G401 (cell line): Measurements from ENCODE around the gene PDAP1. TPM values are rescaled to one million over a fixed set of nuclear protein-coding genes. Genes with fewer than 3 reads are reported as not detected.
A peak's percentile ranks its signal among the peaks of the same experiment; 100 is the strongest.
"Not testable (repeated sequence)": the region's sequence is repeated elsewhere in the genome, so short reads cannot be mapped to it uniquely, and the experiment has no call there.

Experiments used
- DNase-seq: peaks from one replicate; pipeline ENCODE4 v3.0.0-alpha.2; 2015; ENCODE audit warnings: low spot score
- in situ Hi-C: cut with HindIII; loops from 2 replicates; pipeline ENCODE4 v1.10.0; 2016; ENCODE audit warnings: low sequenced_read_pairs, mixed read lengths
- total RNA-seq: library from RNA; depleted of rRNA; stranded (reverse); fragments of >200 nt; shearing (Covaris generic); gene quantifications from 2 replicates; pipeline ENCODE4 v1.2.3, GENCODE V29; 2014; rRNA removed

The PDAP1 gene
- total RNA-seq, 1 experiment from 2014 or later: 215 TPM

DNA sequence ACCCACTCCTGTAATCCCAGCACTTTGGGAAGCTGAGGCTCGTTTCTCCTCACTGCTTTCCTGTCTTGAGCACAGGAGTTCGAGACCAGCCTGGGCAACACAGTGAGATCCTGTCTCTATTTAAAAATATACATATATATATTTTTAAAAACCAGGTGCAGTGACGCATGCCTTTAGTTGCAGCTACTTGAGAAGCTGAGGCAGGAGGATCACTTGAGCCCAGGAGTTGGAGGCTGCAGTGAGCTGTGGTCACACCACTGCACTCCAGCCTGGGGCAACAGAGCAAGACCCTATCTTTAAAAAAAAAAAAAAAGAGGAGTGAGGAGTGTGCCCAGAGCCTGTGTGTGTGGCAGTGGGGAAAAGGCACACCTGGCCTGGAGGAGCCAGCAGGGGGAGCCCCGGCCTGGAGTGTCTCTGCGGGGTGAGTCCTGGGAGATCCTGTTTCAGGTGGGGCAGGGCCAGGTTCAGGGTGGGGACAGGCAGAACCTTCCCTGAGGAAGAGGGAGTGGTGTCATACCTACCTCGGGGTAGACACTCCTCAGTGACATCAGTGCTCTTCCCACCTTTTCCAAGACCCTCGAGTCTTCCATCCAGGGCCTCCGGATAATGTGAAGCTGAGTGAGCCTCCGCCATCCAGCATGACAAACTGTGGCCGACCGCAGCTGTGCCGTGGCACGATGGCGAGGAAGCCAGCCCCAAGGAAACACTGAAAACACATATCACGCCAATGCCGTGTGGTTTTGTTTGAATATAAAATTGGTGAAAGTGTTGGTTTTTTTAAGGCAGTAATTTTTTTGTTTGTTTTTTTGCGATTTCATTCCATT is 42.9 kb downstream of the PDAP1 start:
- in situ Hi-C loops: no loop called here
- peak; percentile 15 for DNase-seq

DNA sequence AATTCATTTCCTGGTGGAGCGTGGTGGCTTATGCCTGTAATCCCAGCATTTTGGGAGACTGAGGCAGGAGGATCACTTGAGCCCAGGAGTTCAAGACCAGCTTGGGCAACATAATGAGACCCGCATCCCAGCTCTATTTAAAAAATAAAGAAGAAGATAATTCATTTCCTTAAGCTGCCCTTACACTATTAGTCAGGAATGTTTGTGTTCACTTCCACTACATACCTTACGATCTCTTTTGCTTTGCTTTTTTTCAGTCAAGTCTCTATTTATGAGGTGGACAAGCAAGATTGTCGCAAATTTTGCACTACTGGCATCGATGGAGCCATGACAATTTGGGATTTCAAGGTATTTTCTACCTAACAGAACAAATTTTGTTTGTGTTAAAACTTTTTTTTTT is 45.1 kb downstream of the PDAP1 start:
- no peak for DNase-seq
- in situ Hi-C loops: no loop called here

DNA sequence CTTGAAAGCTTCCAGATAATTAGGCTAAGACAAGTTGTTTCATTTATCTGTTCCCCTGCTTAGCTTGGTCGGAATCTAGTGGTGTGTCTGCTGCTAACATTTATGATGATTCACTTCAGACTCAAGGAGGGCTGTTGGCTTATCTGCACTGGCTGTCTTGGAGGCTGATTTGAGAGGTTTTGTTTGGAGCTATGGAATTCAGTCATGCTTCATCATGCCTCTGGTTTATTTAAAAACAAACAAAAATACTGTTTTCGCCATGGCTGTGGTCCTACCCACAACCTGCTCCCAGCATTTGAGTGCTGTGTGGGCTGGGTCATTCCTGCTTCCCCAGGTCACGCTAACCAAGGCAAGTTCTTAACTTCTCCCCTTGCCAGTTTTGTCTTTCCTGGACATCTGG is 45.6 kb downstream of the PDAP1 start:
- in situ Hi-C loops: no loop called here

GRCh38 chr7:99359465-99360154 is 48.8 kb downstream of the PDAP1 start:
- in situ Hi-C loops: no loop called here
- no peak for DNase-seq

More for the DNA sequence above, 45.6 kb downstream of the PDAP1 start:
- no peak for DNase-seq

DNA sequence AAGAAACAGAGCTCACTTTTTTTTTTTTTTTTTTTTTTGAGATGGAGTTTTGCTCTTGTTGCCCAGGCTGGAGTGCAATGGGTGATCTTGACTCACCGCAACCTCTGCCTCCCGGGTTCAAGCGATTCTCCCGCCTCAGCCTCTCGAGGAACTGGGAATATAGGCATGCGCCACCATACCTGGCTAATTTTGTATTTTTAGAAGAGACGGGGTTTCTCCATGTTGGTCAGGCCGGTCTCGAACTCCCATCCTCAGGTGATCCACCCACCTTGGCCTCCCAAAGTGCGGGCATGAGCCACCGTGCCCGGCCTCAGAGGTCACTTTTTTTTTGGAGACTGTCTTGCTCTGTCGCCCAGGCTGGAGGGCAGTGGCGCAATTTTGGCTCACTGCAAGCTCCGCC is 49.9 kb downstream of the PDAP1 start:
- in situ Hi-C loops, DNase-seq: not testable (repeated sequence)

GRCh38 chr7:99357701-99358490 is 50.5 kb downstream of the PDAP1 start:
- no peak for DNase-seq
- in situ Hi-C loops: no loop called here

GRCh38 chr7:99355098-99355497 is 53.3 kb downstream of the PDAP1 start:
- in situ Hi-C loops: no loop called here
- DNase-seq: no peak

DNA sequence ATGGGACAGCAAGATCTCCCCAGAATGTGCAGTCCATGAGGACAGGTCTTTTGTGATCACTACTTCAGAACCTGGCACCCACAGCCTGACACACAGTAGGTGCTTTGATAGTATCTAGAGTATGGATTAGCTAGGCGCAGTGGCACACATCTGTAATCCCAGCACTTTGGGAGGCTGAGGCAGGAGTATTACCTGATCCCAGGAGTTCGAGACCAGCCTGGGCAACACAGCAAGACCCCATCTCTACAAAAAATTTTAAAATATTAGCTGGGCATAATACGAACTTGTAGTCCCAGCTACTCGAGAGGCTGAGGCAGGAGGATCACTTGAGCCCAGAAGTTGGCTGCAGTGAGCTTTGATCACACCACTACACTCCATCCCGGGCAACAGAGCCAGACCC is 56.1 kb downstream of the PDAP1 start:
- no peak for DNase-seq
- in situ Hi-C loops: no loop called here

DNA sequence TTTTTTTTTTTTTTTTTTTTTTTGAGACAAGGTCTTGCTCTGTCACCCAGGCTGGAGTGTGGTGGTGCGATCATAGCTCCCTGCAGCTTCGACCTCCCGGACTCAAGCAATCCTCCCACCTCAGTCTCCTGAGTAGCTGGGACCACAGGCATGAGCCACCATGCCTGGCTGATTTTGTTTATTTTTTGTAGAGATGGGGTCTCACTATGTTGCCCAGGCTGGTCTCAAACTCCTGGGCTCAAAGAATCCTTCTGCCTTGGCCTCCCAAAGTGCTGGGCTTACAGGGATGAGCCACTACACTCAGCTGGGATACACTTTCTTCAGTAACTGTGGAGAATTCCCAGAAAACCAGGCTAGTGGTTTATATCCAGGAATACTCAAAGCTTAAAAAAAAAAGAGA is 57.8 kb downstream of the PDAP1 start:
- in situ Hi-C loops, DNase-seq: not testable (repeated sequence)

Other genes with a start within 250 kb of the PDAP1 start
- not detected in 2 replicates for gene KPNA7, start 200.5 kb downstream of the PDAP1 start, total RNA-seq
- not detected in 2 replicates for gene MYH16, start 135.8 kb downstream of the PDAP1 start, total RNA-seq
- 111 and 121 TPM in 2 replicates for gene ARPC1A, start 82.7 kb downstream of the PDAP1 start, total RNA-seq
- gene ARPC1B, start 33.9 kb downstream of the PDAP1 start, total RNA-seq: 281 and 284 TPM in 2 replicates
- gene BUD31, start 372 bp upstream of the PDAP1 start, total RNA-seq: 91.6 and 96.3 TPM in 2 replicates
- gene PTCD1, start 30.2 kb upstream of the PDAP1 start, total RNA-seq: 10.9 and 28.1 TPM in 2 replicates
- gene CPSF4, start 30.3 kb upstream of the PDAP1 start, total RNA-seq: 57.0 and 59.3 TPM in 2 replicates
- gene ATP5MF, start 57.6 kb upstream of the PDAP1 start, total RNA-seq: 1,769 and 1,935 TPM in 2 replicates
- 7.8 and 8.9 TPM in 2 replicates for gene ZNF789, start 64.3 kb upstream of the PDAP1 start, total RNA-seq
- 20.7 and 21.5 TPM in 2 replicates for gene ZNF394, start 91.7 kb upstream of the PDAP1 start, total RNA-seq
- gene ZKSCAN5, start 96.1 kb upstream of the PDAP1 start, total RNA-seq: 18.6 and 23.1 TPM in 2 replicates
- gene FAM200A, start 143.5 kb upstream of the PDAP1 start, total RNA-seq: 2.6 and 5.0 TPM in 2 replicates
- gene ZNF655, start 150.0 kb upstream of the PDAP1 start, total RNA-seq: 40.9 and 48.6 TPM in 2 replicates
- 0.12 TPM in 1 of 2 replicates, not detected in the other for gene TMEM225B, start 189.7 kb upstream of the PDAP1 start, total RNA-seq
- gene ZSCAN25, start 208.3 kb upstream of the PDAP1 start, total RNA-seq: 7.6 and 10.6 TPM in 2 replicates